Measurements from ENCODE around the gene GPRC5C.

Gene GPRC5C

DNA sequence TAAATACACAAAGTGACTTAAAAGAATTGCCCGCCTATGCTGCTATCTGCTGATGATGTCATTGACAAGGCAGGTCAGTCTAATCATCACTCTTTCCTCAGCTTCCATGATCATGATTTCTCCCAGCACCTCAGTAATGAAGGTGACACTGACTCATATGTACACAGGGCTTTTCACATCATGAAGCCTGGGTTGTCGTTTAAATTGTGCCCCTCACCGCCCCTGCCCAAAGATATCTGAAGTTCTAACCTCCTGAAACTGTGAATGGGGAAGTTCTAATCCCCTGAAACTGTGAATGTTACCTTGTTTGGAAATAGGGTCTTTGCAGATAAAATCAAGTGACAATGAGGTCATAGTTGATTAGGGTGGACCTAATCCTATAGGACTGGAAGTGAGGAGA is 17.4 kb upstream of the GPRC5C start:
- Histone ChIP-seq H3K4me1 (ENCODE audit: insufficient read depth, low read length) (no peaks in the 10 kb centered on the region), H2AFZ (ENCODE audit: low read depth, low read length) (no peak overlapping the region), H3K9me3 (ENCODE audit: low read length) (no peaks in the 10 kb centered on the region), H3K27me3 (ENCODE audit: insufficient read depth, low read length) (no peaks in the 10 kb centered on the region), H3K36me3 (ENCODE audit: insufficient read depth, low read length) (no peaks in the 10 kb centered on the region), H3K4me3 (ENCODE audit: low read length) (no peak overlapping the region)

DNA sequence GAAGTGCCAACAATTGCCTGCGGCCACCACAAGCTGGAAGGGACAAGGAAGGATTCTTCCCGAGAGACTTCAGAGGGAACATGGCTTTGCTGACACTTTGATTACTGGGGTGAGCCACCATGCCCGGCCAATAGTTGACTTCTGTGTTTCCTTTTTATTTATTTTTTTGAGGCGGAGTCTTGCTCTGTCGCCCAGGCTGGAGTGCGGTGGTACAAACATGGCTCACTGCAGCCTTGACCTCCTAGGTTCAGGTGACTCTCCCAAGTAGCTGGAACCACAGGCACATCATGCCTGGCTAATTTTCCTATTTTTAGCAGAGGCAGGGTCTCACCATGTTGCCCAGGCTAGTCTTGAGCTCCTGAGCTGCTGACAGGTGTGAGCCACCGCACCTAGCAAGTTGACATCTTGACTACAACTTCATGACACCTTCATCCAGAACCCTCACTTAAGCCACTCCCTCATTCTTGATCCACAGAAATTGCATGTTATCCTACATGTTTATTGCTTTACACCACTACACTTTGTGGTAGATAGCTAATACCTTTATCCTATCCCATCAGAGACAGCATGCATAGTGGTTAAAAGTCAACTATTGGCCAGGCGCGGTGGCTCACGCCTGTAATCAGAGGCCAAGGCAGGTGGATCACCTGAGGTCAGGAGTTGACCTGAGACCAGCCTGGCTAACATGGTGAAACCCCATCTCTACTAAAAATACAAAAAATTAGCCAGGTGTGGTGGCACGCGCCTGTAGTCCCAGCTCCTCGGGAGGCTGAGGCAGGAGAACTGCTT is 16.1 kb upstream of the GPRC5C start:
- Histone ChIP-seq H3K27me3 (ENCODE audit: insufficient read depth, low read length) (no peaks in the 10 kb centered on the region), H3K4me1 (ENCODE audit: insufficient read depth, low read length) (no peaks in the 10 kb centered on the region), H2AFZ (ENCODE audit: low read depth, low read length) (no peak overlapping the region), H3K9me3 (ENCODE audit: low read length) (no peaks in the 10 kb centered on the region), H3K4me3 (ENCODE audit: low read length) (no peak overlapping the region), H3K36me3 (ENCODE audit: insufficient read depth, low read length) (no peaks in the 10 kb centered on the region)

DNA sequence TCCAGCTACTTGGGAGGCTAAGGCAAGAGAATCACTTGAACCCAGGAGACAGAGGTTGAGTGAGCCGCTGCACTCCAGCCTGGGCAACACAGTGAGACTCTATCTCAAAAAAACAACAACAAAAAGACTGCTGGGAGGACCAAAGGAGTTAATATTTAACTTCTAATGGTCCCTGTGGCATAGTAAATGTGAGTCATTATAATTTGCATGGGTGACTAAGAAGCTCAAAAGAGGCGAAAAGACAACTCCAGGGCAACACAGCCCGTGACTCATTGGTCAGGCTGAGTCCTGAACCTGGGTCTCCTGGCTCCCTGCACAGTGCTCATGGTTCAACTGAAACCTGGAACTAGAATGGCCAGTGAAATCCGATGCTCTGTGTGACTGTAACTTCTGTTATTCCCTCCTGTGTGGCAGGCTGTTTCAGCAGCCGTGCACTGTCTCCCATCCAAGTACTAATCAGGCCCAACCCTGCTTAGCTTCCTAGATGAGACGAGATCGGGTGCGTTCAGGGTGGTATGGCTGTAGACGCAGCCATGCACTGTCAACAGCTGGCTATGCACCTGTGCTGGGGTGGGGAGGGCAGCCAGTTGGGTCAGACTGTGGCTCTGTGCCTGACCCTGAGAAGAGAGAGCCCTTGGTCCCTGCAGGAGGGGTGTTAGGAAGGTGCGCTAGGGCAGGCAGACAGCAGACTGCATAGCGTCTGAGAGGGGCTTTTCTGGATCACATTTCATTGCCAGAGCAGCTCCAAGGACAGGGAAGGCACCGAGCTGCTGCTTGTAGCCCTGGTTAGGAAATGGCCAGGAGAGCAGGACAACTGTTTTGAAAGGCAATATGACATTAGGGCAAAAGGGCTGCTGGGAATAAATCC is 14.5 kb upstream of the GPRC5C start:
- Histone ChIP-seq H3K4me1 (ENCODE audit: insufficient read depth, low read length) (no peaks in the 10 kb centered on the region), H3K36me3 (ENCODE audit: insufficient read depth, low read length) (no peaks in the 10 kb centered on the region), H2AFZ (ENCODE audit: low read depth, low read length) (no peak overlapping the region), H3K9me3 (ENCODE audit: low read length) (no peaks in the 10 kb centered on the region), H3K27me3 (ENCODE audit: insufficient read depth, low read length) (no peaks in the 10 kb centered on the region), H3K4me3 (ENCODE audit: low read length) (no peak overlapping the region)

DNA sequence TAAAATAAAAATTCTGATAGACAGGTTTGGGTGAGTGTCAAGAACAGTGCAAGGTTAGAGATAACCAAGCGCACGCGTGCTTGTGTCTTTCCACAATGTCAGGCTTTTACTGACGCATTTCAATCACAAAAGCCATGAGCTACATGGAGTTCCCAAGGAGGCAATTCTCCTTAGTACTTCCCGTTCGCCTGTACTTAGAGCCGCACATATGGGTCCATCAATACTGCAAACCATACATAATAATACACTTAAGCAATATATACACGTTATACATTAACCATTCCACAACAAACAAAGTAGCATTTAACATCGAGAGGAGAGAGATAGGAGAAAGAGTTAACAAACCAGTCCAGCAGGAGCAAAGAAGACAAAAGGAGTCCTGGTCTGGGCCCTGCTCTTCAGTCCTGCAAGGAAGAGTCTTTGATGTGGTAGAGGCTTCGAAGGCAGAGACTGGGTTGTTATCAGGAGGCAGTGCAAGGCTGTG is 11.9 kb upstream of the GPRC5C start:
- H3K27me3 ChIP-seq (ENCODE audit: insufficient read depth, low read length): no peaks in the 10 kb centered on the region
- no peak overlapping the region for H2AFZ ChIP-seq (ENCODE audit: low read depth, low read length)
- H3K4me1 ChIP-seq (ENCODE audit: insufficient read depth, low read length): no peaks in the 10 kb centered on the region
- no peaks in the 10 kb centered on the region for H3K9me3 ChIP-seq (ENCODE audit: low read length)
- H3K36me3 ChIP-seq (ENCODE audit: insufficient read depth, low read length): no peaks in the 10 kb centered on the region
- no peak overlapping the region for H3K4me3 ChIP-seq (ENCODE audit: low read length)

DNA sequence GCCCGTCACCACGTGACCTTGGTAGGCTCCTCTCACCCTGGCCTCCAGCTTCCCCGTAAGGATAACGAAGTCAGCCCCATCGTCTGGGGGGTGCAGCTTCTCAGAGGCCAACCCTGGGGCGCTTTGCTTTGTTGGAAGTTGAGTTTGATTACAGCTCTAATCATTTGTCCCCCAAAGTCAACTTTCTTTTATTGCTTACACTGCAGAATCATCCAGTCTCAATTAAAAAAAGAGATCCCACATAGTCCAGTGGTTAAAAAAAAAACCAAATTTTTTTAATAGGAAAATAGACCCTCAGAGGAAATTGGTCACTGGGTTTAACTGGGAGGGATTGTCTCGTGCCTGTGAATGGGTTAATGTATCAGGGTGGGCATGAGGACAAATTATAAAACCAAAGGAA is 7.8 kb upstream of the GPRC5C start:
- no peak overlapping the region for H2AFZ ChIP-seq (ENCODE audit: low read depth, low read length)
- H3K9me3 ChIP-seq (ENCODE audit: low read length): no peaks in the 10 kb centered on the region
- no peak overlapping the region for H3K4me3 ChIP-seq (ENCODE audit: low read length)
- no peaks in the 10 kb centered on the region for H3K4me1 ChIP-seq (ENCODE audit: insufficient read depth, low read length)
- peaks cover 29% of the 10 kb centered on the region for H3K27me3 ChIP-seq (ENCODE audit: insufficient read depth, low read length)
- no peaks in the 10 kb centered on the region for H3K36me3 ChIP-seq (ENCODE audit: insufficient read depth, low read length)

DNA sequence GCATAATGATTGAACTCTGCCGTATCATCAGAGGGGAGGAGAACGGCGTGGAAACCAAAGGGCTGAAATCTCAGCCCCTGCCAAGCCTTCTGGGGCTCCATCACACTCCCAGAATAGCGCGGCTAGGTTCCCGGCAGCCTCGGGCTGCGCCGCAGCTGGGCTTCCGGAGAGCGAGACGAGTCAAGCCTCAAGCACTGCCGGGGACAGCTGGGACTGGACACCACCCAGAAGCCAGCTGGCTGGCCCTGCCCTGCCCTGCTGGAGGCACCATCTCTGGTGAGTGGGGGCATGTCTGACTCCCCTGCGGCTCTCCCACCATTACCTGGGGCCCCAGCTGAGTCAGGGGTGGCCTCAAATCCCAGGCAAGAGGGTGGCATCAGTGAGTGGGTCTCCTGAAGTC is 7.2 kb upstream of the GPRC5C start:
- Histone ChIP-seq H3K27me3 (ENCODE audit: insufficient read depth, low read length) (peaks cover 34% of the 10 kb centered on the region), H2AFZ (ENCODE audit: low read depth, low read length) (no peak overlapping the region), H3K4me3 (ENCODE audit: low read length) (no peak overlapping the region), H3K9me3 (ENCODE audit: low read length) (no peaks in the 10 kb centered on the region), H3K4me1 (ENCODE audit: insufficient read depth, low read length) (no peaks in the 10 kb centered on the region), H3K36me3 (ENCODE audit: insufficient read depth, low read length) (no peaks in the 10 kb centered on the region)

DNA sequence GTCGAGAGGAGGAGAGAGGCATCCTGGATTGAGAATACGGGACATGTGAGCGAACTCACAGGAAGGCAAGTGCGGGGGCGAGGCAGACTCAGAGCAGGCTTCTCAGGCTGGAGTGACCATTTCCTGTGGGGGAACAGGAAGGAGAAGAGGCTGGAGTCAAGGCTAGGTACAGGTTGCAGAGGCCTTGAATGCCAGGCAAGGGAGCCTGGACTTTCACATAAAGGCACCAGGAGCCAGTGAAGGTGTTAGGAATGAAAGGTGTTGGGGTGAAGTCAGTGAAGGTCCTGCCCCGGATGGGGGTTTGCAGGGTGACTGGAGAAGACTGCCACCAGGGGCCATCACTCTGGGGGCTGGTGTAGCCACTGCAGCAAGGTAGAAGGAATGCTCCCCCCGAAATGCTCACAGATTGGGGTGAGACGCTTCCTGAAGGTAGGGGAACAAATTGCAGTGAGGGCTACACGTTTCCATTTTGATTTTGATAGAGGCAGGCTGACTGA is 5.3 kb upstream of the GPRC5C start:
- H3K4me3 ChIP-seq (ENCODE audit: low read length): no peak overlapping the region
- H3K9me3 ChIP-seq (ENCODE audit: low read length): no peaks in the 10 kb centered on the region
- no peak overlapping the region for H2AFZ ChIP-seq (ENCODE audit: low read depth, low read length)
- H3K4me1 ChIP-seq (ENCODE audit: insufficient read depth, low read length): peaks cover 13% of the 10 kb centered on the region
- H3K36me3 ChIP-seq (ENCODE audit: insufficient read depth, low read length): no peaks in the 10 kb centered on the region
- H3K27me3 ChIP-seq (ENCODE audit: insufficient read depth, low read length): peaks cover 53% of the 10 kb centered on the region

DNA sequence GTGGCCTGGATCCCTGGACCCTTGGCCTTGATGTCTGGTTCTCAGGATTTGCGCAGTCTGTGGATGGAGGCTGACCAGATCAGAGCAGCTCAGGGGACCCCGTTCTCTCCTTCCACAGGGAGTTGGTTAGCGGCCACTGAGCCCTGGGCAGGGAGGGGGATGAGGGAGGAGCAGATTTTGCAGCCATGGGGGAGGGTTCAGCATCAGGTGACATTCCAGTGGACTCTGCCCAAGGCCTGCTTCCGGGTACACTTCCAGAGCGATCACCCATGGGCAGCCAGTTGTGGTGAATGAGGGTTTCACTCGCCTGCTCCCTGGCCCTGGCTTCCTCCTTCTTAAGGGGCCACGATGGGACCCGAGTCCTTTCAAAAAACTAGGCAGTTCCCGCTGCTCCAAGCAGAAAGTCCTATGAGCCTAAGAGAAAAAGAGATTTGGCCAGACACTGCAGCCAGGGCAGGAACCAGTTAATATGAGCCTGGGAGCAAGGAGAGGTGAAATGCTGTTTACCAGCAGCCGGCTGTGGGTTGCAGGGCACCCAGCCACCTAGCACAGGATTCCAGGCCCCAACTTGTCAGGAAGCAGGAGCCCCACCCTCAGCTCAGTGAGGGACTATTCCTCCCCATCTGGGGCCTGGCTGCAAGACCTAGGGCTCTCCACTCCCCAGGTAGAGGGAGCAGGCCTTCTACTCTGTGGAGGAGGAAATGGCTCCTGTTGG is 4.7 kb upstream of the GPRC5C start:
- H3K36me3 ChIP-seq (ENCODE audit: insufficient read depth, low read length): no peaks in the 10 kb centered on the region
- H3K4me3 ChIP-seq (ENCODE audit: low read length): no peak overlapping the region
- H3K9me3 ChIP-seq (ENCODE audit: low read length): no peaks in the 10 kb centered on the region
- peaks cover 59% of the 10 kb centered on the region for H3K27me3 ChIP-seq (ENCODE audit: insufficient read depth, low read length)
- no peak overlapping the region for H2AFZ ChIP-seq (ENCODE audit: low read depth, low read length)
- H3K4me1 ChIP-seq (ENCODE audit: insufficient read depth, low read length): peaks cover 18% of the 10 kb centered on the region

DNA sequence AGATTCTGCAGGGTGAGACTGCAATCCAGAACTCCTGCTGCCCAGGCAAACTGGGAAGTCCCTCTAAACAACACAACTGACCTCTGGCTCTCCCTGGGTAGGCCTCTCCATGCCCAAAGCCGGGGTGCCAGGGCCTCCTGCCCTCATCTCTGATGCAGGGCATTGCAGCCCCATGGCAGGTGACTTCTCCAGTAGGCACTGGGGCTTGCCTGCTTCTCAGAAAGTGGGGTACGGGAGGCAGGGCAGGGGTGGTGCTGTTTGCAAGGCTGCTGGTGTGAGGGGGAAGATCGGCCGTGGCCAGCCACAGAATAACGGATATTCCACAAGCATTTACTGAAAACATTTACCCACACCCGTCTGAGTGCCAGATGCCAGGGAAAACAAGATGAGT is 4.1 kb upstream of the GPRC5C start:
- H3K4me3 ChIP-seq (ENCODE audit: low read length): no peak overlapping the region

DNA sequence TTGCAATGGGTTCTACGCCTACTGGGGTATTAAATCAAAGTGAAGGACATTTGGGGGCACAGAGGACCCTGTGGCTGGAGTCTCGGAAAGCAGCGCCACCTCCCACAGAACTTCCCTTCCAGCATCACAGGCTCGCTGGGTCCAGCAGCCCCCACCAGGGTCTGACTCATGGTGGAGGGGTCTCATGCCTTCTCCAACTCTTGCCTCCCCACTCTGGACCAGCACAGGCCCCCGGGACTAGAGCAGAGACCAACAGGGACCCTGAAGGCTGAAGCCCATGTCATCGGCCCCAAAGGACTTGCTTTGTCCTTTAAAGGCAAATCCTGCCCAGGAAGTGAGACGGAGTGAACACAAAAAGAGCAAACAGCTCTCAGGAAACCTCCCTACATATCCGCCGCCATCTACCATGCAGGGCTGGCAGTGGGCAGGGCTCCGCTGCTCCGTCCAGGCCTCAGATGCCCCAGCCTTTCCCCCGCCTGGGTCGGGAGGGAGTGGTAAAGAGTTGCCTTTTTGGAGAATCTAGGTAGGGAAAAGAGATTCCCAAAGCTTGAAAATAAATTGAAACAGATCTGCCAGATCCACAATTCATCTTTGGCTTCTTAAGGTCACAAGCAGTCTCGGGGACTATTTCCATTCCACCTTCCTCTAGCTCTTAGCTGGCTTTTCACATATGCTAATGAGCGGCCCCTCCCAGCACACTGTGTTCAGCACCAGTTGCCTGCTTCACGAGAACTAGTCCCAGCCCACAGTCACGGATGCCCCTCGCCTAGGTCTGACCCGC is 2.1 kb upstream of the GPRC5C start:
- Histone ChIP-seq H2AFZ (ENCODE audit: low read depth, low read length) (no peak overlapping the region), H3K4me1 (ENCODE audit: insufficient read depth, low read length) (peaks cover 18% of the 10 kb centered on the region), H3K9me3 (ENCODE audit: low read length) (peaks cover 3% of the 10 kb centered on the region), H3K27me3 (ENCODE audit: insufficient read depth, low read length) (peaks cover 78% of the 10 kb centered on the region), H3K36me3 (ENCODE audit: insufficient read depth, low read length) (no peaks in the 10 kb centered on the region), H3K4me3 (ENCODE audit: low read length) (no peak overlapping the region)

More for the DNA sequence above, 4.1 kb upstream of the GPRC5C start:
- peaks cover 61% of the 10 kb centered on the region for H3K27me3 ChIP-seq (ENCODE audit: insufficient read depth, low read length)
- peaks cover 18% of the 10 kb centered on the region for H3K4me1 ChIP-seq (ENCODE audit: insufficient read depth, low read length)
- H3K9me3 ChIP-seq (ENCODE audit: low read length): no peaks in the 10 kb centered on the region
- no peak overlapping the region for H2AFZ ChIP-seq (ENCODE audit: low read depth, low read length)
- no peaks in the 10 kb centered on the region for H3K36me3 ChIP-seq (ENCODE audit: insufficient read depth, low read length)

DNA sequence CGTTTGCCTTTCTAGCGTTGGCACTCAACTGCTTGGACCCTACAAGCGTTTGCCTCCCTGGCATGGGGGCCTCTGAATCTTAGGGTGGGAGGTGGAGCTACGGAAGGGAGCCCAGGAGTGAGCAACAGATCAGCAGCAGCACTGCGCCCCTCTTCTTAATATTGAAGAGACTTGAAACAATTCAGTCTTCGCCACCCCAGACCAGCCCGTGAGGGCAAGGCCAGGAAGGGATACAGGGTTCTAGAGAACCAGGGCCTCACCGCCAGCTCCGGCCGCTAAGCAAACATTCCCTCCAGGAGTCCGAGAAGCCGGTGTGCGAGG is 1.5 kb upstream of the GPRC5C start:
- Histone ChIP-seq H3K9me3 (ENCODE audit: low read length) (peaks cover 3% of the 10 kb centered on the region), H3K27me3 (ENCODE audit: insufficient read depth, low read length) (peaks cover 78% of the 10 kb centered on the region), H2AFZ (ENCODE audit: low read depth, low read length) (no peak overlapping the region), H3K4me1 (ENCODE audit: insufficient read depth, low read length) (peaks cover 18% of the 10 kb centered on the region), H3K4me3 (ENCODE audit: low read length) (no peak overlapping the region), H3K36me3 (ENCODE audit: insufficient read depth, low read length) (no peaks in the 10 kb centered on the region)

DNA sequence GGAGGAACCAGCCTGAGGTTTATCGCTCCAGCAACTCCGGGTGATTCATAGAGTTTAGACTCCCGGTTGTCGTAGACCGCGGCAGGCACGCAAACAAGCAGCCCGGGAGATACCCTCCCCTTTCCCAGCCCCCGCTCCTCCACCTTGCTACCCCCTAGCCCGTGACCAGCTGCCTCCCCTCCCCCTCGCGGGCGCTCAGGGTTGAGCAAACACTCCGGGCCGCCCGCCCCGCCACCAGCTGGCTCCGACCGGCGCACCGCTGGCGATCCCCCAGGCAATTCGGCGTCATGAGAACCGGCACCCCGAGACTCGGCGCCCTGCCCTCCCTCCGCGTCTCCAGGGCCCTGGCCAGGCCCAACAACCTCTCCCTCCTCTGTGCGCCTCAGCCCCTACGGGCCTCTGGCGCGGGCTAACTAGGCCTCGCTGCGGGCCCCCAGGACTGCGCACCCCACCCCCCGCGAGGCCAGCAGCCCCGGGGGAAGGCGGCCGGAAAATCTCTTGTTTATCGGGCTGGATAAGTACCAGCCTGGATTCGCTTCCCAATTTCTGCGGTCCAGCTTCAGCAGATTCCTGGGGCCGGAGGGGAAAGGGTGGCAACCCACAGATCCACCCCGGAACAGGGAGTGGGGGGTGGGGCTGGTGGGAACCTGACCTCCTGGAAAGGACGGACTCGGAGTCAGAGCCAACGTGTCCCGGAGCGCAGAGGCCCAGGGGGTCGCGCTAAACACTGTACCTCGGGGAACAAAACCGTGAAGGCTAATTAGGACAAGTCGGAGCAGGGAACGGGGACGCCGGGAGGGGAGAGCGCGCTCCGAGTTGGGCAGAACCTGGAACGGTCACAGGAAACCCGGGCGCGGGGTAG is 951 bp upstream of the GPRC5C start:
- peaks cover 18% of the 10 kb centered on the region for H3K4me1 ChIP-seq (ENCODE audit: insufficient read depth, low read length)
- H3K4me3 ChIP-seq (ENCODE audit: low read length): no peak overlapping the region
- H3K36me3 ChIP-seq (ENCODE audit: insufficient read depth, low read length): no peaks in the 10 kb centered on the region
- peaks cover 3% of the 10 kb centered on the region for H3K9me3 ChIP-seq (ENCODE audit: low read length)
- H3K27me3 ChIP-seq (ENCODE audit: insufficient read depth, low read length): peaks cover 75% of the 10 kb centered on the region
- H2AFZ ChIP-seq (ENCODE audit: low read depth, low read length): no peak overlapping the region

All from neuron (in vitro differentiated cells).